ENCODE measurements around the gene PEF1. TPM values are rescaled to one million over a fixed set of nuclear protein-coding genes. Genes with fewer than 3 reads are reported as not detected.

PEF1 gene
- total and polyA plus RNA-seq, 2 of the 8 experiments (the other 6 are each of a cell fraction or from before 2014, with no cell fraction given) = 35.2 to 69.2 TPM

GRCh38 chr1:31609514-31610118 lies 35.1 kb downstream of the PEF1 start:
- Histone ChIP-seq H3K9me3 (ENCODE audit: insufficient read depth in 2 of 2, low read depth in 1 of 2, low read length in 1 of 2) (no peaks in the 10 kb centered on the region), H4K91ac (replicated peaks; ENCODE audit: insufficient read length, low read length) (no peak overlapping the region), H2BK5ac (ENCODE audit: low read depth, low read length) (no peak overlapping the region), H2BK15ac (ENCODE audit: low read length) (no peak overlapping the region), H3K9ac (replicated peaks in 1 of 4; ENCODE audit: extremely low read depth in 1 of 4, low read depth in 3 of 4, low read length in 3 of 4) (no peak overlapping the region), H3K23ac (ENCODE audit: insufficient read length) (no peak overlapping the region), H3K56ac (replicated peaks; ENCODE audit: insufficient read length, low read depth, low read length) (no peak overlapping the region), H3K23me2 (ENCODE audit: low read depth, low read length) (no peaks in the 10 kb centered on the region), H3K27ac (ENCODE audit: low read depth, low read length) (no peak overlapping the region), H3K4me1 (replicated peaks in 1 of 4; ENCODE audit: control insufficient read depth in 3 of 4, insufficient read depth in 4 of 4, low read length in 3 of 4) (peaks cover 0 to 7% (median 5%) of the 10 kb centered on the region in 4 experiments; a peak in 4 of 7 replicates), H3K27me3 (replicated peaks in 1 of 4; ENCODE audit: control insufficient read depth in 3 of 4, extremely low read depth in 1 of 4, insufficient read depth in 3 of 4, low read length in 3 of 4) (no peaks in the 10 kb centered on the region), H3K18ac (ENCODE audit: extremely low read depth, low read length) (no peak overlapping the region), H2AFZ (ENCODE audit: low read length) (no peak overlapping the region), H3K4ac (replicated peaks; ENCODE audit: insufficient read length, low read depth, low read length) (no peak overlapping the region), H2BK120ac (replicated peaks; ENCODE audit: low read depth, low read length) (no peak overlapping the region), H3K79me2 (ENCODE audit: control insufficient read depth in 1 of 2, insufficient read depth in 2 of 2, low read length in 2 of 2) (no peaks in the 10 kb centered on the region), H3K14ac (ENCODE audit: insufficient read length) (no peak overlapping the region), H2BK20ac (ENCODE audit: low read length) (no peak overlapping the region), H4K5ac (ENCODE audit: insufficient read length, low read depth, low read length) (no peak overlapping the region), H2BK12ac (ENCODE audit: low read depth, low read length) (no peak overlapping the region), H2AK5ac (ENCODE audit: low read depth, low read length) (no peak overlapping the region), H3K79me1 (ENCODE audit: low read depth, low read length) (no peaks in the 10 kb centered on the region), H3K36me3 (ENCODE audit: control insufficient read depth in 2 of 4, insufficient read depth in 4 of 4, low read length in 3 of 4) (no peaks in the 10 kb centered on the region), H4K20me1 (replicated peaks in 1 of 2; ENCODE audit: control insufficient read depth in 1 of 2, insufficient read depth in 2 of 2, low read length in 2 of 2) (no peaks in the 10 kb centered on the region), H4K8ac (ENCODE audit: extremely low read depth, insufficient read depth, low read length) (no peak overlapping the region), H3K4me2 (ENCODE audit: insufficient read depth in 1 of 2, low read depth in 2 of 2, low read length in 2 of 2) (no peak overlapping the region), H3K4me3 (ENCODE audit: extremely low read depth in 1 of 4, insufficient read depth in 2 of 4, low read depth in 3 of 4, low read length in 4 of 4) (no peak overlapping the region)
- 81% methylated on average over 1 of the region's 1 CpG; no CpG with 5 or more reads in 1 of the 2 experiments for WGBS, 2 experiments (ENCODE audit: extremely low coverage in 1 of 2, insufficient coverage in 1 of 2, insufficient read length in 1 of 2, insufficient replicate concordance in 2 of 2, low coverage in 1 of 2, low lambda C conversion rate in 2 of 2, missing lambda C conversion rate in 1 of 2)
- DNase-seq (ENCODE audit: low read depth in 1 of 2, low spot score in 2 of 2) = no peak
- ChIA-PET CTCF (ENCODE audit: partially characterized antibody) (interaction anchor here (0.6 to 2.8 kb wide), 7 partner anchors 8 to 46 kb away, joined by 3 to 10 read pairs (median 5); no protein-coding TSS in a partner anchor), POLR2A (ENCODE audit: partially characterized antibody) (no interaction called here)
- no peak for TF ChIP-seq KDM4A (IDR thresholded peaks at IDR 0.05; ENCODE audit: low read depth, low read length, severe bottlenecking)
- TF ChIP-seq CHD2 (IDR thresholded peaks at IDR 0.05; ENCODE audit: low read length) = no peak
- no peak for FAIRE-seq
